GM23338 (cell line): ENCODE data around the gene JAG1. TPM values are rescaled to one million over a fixed set of nuclear protein-coding genes. Genes with fewer than 3 reads are reported as not detected.

ENCODE experiments used
- ATAC-seq: fragments of 200-7000 bp; cut with Tn5 transposase; 3 replicates; pipeline ENCODE4 v1.9.1; 2020
- DNase-seq: peaks from one replicate; pipeline ENCODE4 v3.0.0-alpha.2; 2015; ENCODE audit warnings: low spot score
- H2AFZ ChIP-seq: fragments of 200-600 bp; sonication (generic); 2 replicates; pipeline ENCODE4 v1.8.0; 2016; ENCODE audit warnings: antibody characterized with exemption, mild to moderate bottlenecking, moderate library complexity
- H3F3A ChIP-seq: fragments of 200-600 bp; sonication (generic); replicated peaks from 2 replicates; pipeline ENCODE4 v1.8.0; 2017; ENCODE audit warnings: antibody characterized with exemption, mixed run types, low read depth
- H3K27ac ChIP-seq: fragments of 200-600 bp; sonication (generic); 2 replicates; pipeline ENCODE4 v1.6.1; 2016; ENCODE audit warnings: low read depth
- H3K27me3 ChIP-seq: fragments of 200-600 bp; sonication (generic); 2 replicates; pipeline ENCODE4 v1.8.0; 2016; ENCODE audit warnings: mild to moderate bottlenecking, mixed run types, moderate library complexity; ENCODE audit not compliant: insufficient read depth
- H3K36me3 ChIP-seq: fragments of 200-600 bp; sonication (generic); 2 replicates; pipeline ENCODE4 v1.8.0; 2016; ENCODE audit warnings: mild to moderate bottlenecking; ENCODE audit not compliant: insufficient read depth
- H3K4me1 ChIP-seq: fragments of 200-600 bp; sonication (generic); 2 replicates; pipeline ENCODE4 v1.8.0; 2016; ENCODE audit warnings: mild to moderate bottlenecking, moderate library complexity; ENCODE audit not compliant: insufficient read depth
- H3K4me2 ChIP-seq: fragments of 200-600 bp; sonication (generic); 2 replicates; pipeline ENCODE4 v1.7.1; 2017; ENCODE audit warnings: mixed run types
- H3K4me3 ChIP-seq: fragments of 200-600 bp; sonication (generic); 2 replicates; pipeline ENCODE4 v1.6.1; 2016; ENCODE audit warnings: mixed run types
- H3K79me2 ChIP-seq: fragments of 200-600 bp; sonication (generic); replicated peaks from 2 replicates; pipeline ENCODE4 v1.8.0; 2017; ENCODE audit warnings: mild to moderate bottlenecking; ENCODE audit not compliant: insufficient read depth
- H3K9me2 ChIP-seq: fragments of 200-600 bp; sonication (generic); 2 replicates; pipeline ENCODE4 v1.8.0; 2017; ENCODE audit not compliant: insufficient read depth
- H4K20me1 ChIP-seq: fragments of 200-600 bp; sonication (generic); replicated peaks from 2 replicates; pipeline ENCODE4 v1.8.0; 2017; ENCODE audit warnings: mild to moderate bottlenecking; ENCODE audit not compliant: insufficient read depth
- H3K27ac Mint-ChIP-seq: 2 replicates; pipeline ENCODE4 v1.8.0; 2020; ENCODE audit warnings: inconsistent platforms, mild to moderate bottlenecking, moderate library complexity, mixed read lengths
- H3K27me3 Mint-ChIP-seq: 3 replicates; pipeline ENCODE4 v1.8.0; 2022; ENCODE audit warnings: low read depth, mild to moderate bottlenecking, moderate library complexity, mixed read lengths, inconsistent platforms; ENCODE audit not compliant: insufficient read depth, poor library complexity
- H3K36me3 Mint-ChIP-seq: 3 replicates; pipeline ENCODE4 v1.8.0; 2021; ENCODE audit warnings: low read depth, mild to moderate bottlenecking, inconsistent platforms, moderate library complexity, mixed read lengths
- H3K4me1 Mint-ChIP-seq: 3 replicates; pipeline ENCODE4 v1.8.0; 2020; ENCODE audit warnings: mild to moderate bottlenecking, inconsistent platforms, mixed read lengths
- H3K4me3 Mint-ChIP-seq: 3 replicates; pipeline ENCODE4 v1.8.0; 2021; ENCODE audit warnings: moderate library complexity, mild to moderate bottlenecking, inconsistent platforms, mixed read lengths
- H3K9me3 Mint-ChIP-seq: 3 replicates; pipeline ENCODE4 v1.8.0; 2020; ENCODE audit warnings: moderate library complexity, mild to moderate bottlenecking, inconsistent platforms, mixed read lengths
- CREB1 ChIP-seq: fragments of 250-450 bp; sonication (Bioruptor Pico); IDR thresholded peaks from 2 replicates; pipeline ENCODE4 v1.5.0; 2020; ENCODE audit warnings: low read depth, mild to moderate bottlenecking, moderate library complexity
- EZH2 ChIP-seq: fragments of 200-600 bp; sonication (generic); IDR thresholded peaks from one replicate; pipeline ENCODE4 v1.8.0; 2017; ENCODE audit warnings: antibody characterized with exemption, mild to moderate bottlenecking, low read depth; ENCODE audit not compliant: unreplicated experiment
- EZH2phosphoT487 ChIP-seq: fragments of 200-600 bp; sonication (generic); IDR thresholded peaks from one replicate; pipeline ENCODE4 v1.8.1; 2018; ENCODE audit warnings: antibody characterized with exemption; ENCODE audit not compliant: unreplicated experiment
- JUNB ChIP-seq: IDR thresholded peaks from one replicate; pipeline ENCODE4 v1.6.1; 2016; ENCODE audit warnings: antibody characterized with exemption; ENCODE audit not compliant: unreplicated experiment
- POLR2AphosphoS5 ChIP-seq: IDR thresholded peaks from 2 replicates; pipeline ENCODE4 v1.6.1; 2016; ENCODE audit warnings: antibody characterized with exemption, low read depth
- STAT1 ChIP-seq: IDR thresholded peaks from one replicate; pipeline ENCODE4 v1.6.1; 2016; ENCODE audit warnings: antibody characterized with exemption; ENCODE audit not compliant: unreplicated experiment
- ZNF114 ChIP-seq: fragments of 250-450 bp; sonication (Bioruptor Pico); IDR thresholded peaks from 2 replicates; pipeline ENCODE4 v1.5.0; 2020; ENCODE audit warnings: mild to moderate bottlenecking, moderate library complexity
- ZNF331 ChIP-seq: fragments of 250-450 bp; sonication (Bioruptor Pico); IDR thresholded peaks from 2 replicates; pipeline ENCODE4 v1.5.0; 2020; ENCODE audit warnings: low read depth, mild to moderate bottlenecking, moderate library complexity
- polyA plus RNA-seq: library from polyadenylated mRNA; unstranded; fragments of >200 nt; fragmentation: Nextera tagmentation; extraction: Ambion mirVana; gene quantifications from 2 replicates; pipeline ENCODE4 v1.2.1, GENCODE V29; 2016
- total RNA-seq: library from RNA; depleted of rRNA; stranded (reverse); fragments of >200 nt; shearing (Covaris generic); gene quantifications from 2 replicates; pipeline ENCODE4 v1.2.3, GENCODE V29; 2014
- TF ChIP-seq, protein P1 (sequence below), 2 experiments: fragments of 200-600 bp in 1 of 2; sonication (generic) in 1 of 2; conservative IDR thresholded peaks; 2 replicates each; pipeline versions ENCODE4 v1.5.1 to v1.6.1; 2016 to 2017; ENCODE audit warnings: antibody characterized with exemption in 2 of 2, low read depth in 2 of 2, mild to moderate bottlenecking in 2 of 2, moderate library complexity in 1 of 2
- TF ChIP-seq, protein P2 (sequence below): IDR thresholded peaks from 2 replicates; pipeline ENCODE4 v1.6.1; 2016; ENCODE audit warnings: antibody characterized with exemption
- TF ChIP-seq, protein P3 (sequence below): fragments of 250-450 bp; sonication (Bioruptor Pico); IDR thresholded peaks from 2 replicates; pipeline ENCODE4 v1.5.0; 2020; ENCODE audit warnings: mild to moderate bottlenecking, moderate library complexity

Gene JAG1
- total and polyA plus RNA-seq, 2 experiments from 2014 or later: 9.7 to 46.5 TPM

DNA sequence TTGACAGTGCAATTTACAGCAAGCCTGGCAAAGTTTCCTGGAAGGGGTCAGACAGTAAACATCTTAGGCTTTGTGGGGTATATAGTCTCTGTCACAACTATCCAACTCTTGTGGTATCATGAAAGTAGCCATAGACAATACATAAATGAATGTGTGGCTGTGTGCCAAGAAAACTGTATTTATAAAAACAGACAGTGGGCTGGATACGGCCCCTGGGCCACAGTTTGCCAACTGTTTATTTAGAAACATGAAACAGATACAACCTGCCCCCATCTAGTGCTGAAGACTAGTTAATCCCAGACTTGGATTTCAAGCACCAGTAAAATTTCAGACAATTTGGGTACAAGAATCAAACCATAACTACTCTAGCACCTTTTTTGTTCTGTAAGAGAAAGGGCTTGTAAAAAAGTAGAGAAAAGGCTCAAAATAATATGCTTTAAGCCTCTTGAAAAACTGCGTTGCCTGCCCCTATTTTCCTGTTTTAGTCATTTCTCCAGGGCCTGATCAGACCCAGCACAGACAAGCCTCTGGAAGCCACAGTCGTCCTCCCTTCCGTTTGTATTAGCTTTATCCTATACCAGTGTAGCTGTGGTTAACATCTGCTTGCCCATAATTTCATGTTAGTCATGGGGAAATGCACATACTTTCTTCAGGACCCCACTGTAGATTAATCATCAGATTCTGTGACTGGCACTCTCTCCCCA is 30.8 kb downstream of the JAG1 start:
- no peaks in the 10 kb centered on the region for H3K9me3 Mint-ChIP-seq
- H3K36me3 Mint-ChIP-seq: peaks cover 97% of the 10 kb centered on the region
- H3K4me3 Mint-ChIP-seq: no peak overlapping the region
- no peak overlapping the region for H3K27ac Mint-ChIP-seq
- Histone ChIP-seq H3K27ac (no peak overlapping the region), H3K27me3 (no peaks in the 10 kb centered on the region), H3K4me3 (no peak overlapping the region), H3K36me3 (peaks cover 74% of the 10 kb centered on the region), H3K9me2 (no peaks in the 10 kb centered on the region), H3K79me2 (no peaks in the 10 kb centered on the region), H2AFZ (no peak overlapping the region), H3K4me2 (no peak overlapping the region), H3F3A (no peaks in the 10 kb centered on the region), H3K4me1 (peaks cover 11% of the 10 kb centered on the region), H4K20me1 (peaks cover 8% of the 10 kb centered on the region)
- DNase-seq: no peak
- peaks cover 13% of the 10 kb centered on the region for H3K27me3 Mint-ChIP-seq
- peaks cover 24% of the 10 kb centered on the region for H3K4me1 Mint-ChIP-seq
- no peak for ATAC-seq
- TF ChIP-seq JUNB: no peak
- no peak for TF ChIP-seq EZH2
- no peak for TF ChIP-seq CREB1 (CRISPR knock-in tag)

DNA sequence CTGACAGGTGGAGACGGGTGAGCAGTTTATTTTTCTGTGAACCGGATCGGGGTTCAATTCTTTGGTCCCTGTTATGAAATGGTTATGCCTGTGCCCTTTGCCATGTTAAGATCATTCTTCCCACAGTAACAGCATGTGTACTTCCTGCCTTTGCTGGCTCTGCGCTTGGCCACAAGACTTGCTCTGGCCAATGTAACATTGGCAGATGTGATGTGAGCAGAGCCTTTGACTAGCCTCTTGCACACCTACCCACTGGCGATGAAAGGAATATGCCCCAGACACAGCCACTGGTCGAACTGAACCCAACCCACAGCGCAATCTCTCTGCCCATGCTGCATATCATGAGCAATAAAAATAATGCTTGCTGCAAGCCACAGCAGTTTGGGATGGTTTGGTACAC is 31.9 kb downstream of the JAG1 start:
- peaks cover 7% of the 10 kb centered on the region for H3K27me3 Mint-ChIP-seq
- TF ChIP-seq JUNB: no peak
- TF ChIP-seq EZH2phosphoT487: no peak
- TF ChIP-seq, protein P1, sequence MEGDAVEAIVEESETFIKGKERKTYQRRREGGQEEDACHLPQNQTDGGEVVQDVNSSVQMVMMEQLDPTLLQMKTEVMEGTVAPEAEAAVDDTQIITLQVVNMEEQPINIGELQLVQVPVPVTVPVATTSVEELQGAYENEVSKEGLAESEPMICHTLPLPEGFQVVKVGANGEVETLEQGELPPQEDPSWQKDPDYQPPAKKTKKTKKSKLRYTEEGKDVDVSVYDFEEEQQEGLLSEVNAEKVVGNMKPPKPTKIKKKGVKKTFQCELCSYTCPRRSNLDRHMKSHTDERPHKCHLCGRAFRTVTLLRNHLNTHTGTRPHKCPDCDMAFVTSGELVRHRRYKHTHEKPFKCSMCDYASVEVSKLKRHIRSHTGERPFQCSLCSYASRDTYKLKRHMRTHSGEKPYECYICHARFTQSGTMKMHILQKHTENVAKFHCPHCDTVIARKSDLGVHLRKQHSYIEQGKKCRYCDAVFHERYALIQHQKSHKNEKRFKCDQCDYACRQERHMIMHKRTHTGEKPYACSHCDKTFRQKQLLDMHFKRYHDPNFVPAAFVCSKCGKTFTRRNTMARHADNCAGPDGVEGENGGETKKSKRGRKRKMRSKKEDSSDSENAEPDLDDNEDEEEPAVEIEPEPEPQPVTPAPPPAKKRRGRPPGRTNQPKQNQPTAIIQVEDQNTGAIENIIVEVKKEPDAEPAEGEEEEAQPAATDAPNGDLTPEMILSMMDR (conservative IDR thresholded peaks at IDR 0.05; ENCODE audit: low read depth in 2 of 2): no peak
- TF ChIP-seq ZNF331 (CRISPR knock-in tag): no peak
- TF ChIP-seq, protein P2, sequence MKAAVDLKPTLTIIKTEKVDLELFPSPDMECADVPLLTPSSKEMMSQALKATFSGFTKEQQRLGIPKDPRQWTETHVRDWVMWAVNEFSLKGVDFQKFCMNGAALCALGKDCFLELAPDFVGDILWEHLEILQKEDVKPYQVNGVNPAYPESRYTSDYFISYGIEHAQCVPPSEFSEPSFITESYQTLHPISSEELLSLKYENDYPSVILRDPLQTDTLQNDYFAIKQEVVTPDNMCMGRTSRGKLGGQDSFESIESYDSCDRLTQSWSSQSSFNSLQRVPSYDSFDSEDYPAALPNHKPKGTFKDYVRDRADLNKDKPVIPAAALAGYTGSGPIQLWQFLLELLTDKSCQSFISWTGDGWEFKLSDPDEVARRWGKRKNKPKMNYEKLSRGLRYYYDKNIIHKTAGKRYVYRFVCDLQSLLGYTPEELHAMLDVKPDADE: no peak
- no peak for TF ChIP-seq EZH2
- no peak for TF ChIP-seq ZNF114
- no peak for TF ChIP-seq STAT1
- TF ChIP-seq POLR2AphosphoS5: no peak
- TF ChIP-seq, protein P3, sequence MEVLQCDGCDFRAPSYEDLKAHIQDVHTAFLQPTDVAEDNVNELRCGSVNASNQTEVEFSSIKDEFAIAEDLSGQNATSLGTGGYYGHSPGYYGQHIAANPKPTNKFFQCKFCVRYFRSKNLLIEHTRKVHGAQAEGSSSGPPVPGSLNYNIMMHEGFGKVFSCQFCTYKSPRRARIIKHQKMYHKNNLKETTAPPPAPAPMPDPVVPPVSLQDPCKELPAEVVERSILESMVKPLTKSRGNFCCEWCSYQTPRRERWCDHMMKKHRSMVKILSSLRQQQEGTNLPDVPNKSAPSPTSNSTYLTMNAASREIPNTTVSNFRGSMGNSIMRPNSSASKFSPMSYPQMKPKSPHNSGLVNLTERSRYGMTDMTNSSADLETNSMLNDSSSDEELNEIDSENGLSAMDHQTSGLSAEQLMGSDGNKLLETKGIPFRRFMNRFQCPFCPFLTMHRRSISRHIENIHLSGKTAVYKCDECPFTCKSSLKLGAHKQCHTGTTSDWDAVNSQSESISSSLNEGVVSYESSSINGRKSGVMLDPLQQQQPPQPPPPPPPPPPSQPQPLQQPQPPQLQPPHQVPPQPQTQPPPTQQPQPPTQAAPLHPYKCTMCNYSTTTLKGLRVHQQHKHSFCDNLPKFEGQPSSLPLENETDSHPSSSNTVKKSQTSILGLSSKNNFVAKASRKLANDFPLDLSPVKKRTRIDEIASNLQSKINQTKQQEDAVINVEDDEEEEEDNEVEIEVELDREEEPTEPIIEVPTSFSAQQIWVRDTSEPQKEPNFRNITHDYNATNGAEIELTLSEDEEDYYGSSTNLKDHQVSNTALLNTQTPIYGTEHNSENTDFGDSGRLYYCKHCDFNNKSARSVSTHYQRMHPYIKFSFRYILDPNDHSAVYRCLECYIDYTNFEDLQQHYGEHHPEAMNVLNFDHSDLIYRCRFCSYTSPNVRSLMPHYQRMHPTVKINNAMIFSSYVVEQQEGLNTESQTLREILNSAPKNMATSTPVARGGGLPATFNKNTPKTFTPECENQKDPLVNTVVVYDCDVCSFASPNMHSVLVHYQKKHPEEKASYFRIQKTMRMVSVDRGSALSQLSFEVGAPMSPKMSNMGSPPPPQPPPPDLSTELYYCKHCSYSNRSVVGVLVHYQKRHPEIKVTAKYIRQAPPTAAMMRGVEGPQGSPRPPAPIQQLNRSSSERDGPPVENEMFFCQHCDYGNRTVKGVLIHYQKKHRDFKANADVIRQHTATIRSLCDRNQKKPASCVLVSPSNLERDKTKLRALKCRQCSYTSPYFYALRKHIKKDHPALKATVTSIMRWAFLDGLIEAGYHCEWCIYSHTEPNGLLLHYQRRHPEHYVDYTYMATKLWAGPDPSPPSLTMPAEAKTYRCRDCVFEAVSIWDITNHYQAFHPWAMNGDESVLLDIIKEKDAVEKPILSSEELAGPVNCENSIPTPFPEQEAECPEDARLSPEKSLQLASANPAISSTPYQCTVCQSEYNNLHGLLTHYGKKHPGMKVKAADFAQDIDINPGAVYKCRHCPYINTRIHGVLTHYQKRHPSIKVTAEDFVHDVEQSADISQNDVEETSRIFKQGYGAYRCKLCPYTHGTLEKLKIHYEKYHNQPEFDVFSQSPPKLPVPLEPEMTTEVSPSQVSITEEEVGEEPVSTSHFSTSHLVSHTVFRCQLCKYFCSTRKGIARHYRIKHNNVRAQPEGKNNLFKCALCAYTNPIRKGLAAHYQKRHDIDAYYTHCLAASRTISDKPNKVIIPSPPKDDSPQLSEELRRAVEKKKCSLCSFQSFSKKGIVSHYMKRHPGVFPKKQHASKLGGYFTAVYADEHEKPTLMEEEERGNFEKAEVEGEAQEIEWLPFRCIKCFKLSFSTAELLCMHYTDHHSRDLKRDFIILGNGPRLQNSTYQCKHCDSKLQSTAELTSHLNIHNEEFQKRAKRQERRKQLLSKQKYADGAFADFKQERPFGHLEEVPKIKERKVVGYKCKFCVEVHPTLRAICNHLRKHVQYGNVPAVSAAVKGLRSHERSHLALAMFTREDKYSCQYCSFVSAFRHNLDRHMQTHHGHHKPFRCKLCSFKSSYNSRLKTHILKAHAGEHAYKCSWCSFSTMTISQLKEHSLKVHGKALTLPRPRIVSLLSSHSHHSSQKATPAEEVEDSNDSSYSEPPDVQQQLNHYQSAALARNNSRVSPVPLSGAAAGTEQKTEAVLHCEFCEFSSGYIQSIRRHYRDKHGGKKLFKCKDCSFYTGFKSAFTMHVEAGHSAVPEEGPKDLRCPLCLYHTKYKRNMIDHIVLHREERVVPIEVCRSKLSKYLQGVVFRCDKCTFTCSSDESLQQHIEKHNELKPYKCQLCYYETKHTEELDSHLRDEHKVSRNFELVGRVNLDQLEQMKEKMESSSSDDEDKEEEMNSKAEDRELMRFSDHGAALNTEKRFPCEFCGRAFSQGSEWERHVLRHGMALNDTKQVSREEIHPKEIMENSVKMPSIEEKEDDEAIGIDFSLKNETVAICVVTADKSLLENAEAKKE: no peak
- TF ChIP-seq CREB1 (CRISPR knock-in tag): no peak

More for the DNA sequence above, 31.9 kb downstream of the JAG1 start:
- DNase-seq (no peak), ATAC-seq (no peak)
- H3K27me3 ChIP-seq: no peaks in the 10 kb centered on the region
- no peak overlapping the region for H3K27ac ChIP-seq
- H3K4me1 ChIP-seq: peaks cover 17% of the 10 kb centered on the region
- Mint-ChIP-seq H3K4me1 (peaks cover 26% of the 10 kb centered on the region), H3K27ac (no peak overlapping the region), H3K9me3 (no peaks in the 10 kb centered on the region), H3K4me3 (no peak overlapping the region), H3K36me3 (peaks cover 87% of the 10 kb centered on the region)
- no peaks in the 10 kb centered on the region for H3F3A ChIP-seq
- H3K79me2 ChIP-seq: 0 out of 2 replicates have a peak, but pooled peaks cover under 1% of the 10 kb centered on the region
- peaks cover 5% of the 10 kb centered on the region for H4K20me1 ChIP-seq
- H3K4me2 ChIP-seq: no peak overlapping the region
- H3K4me3 ChIP-seq: no peak overlapping the region
- H3K36me3 ChIP-seq: peaks cover 65% of the 10 kb centered on the region
- no peak overlapping the region for H2AFZ ChIP-seq
- no peaks in the 10 kb centered on the region; the same call in 1 of the 2 replicates for H3K9me2 ChIP-seq
